SIG-M5 treated with dmso at 0.1 percent for 504 hours (cell line): ENCODE measurements around the gene GALNT13.

Experiments
- DNase-seq: peaks from one replicate; lab custom pipeline; 2025; ENCODE audit not compliant: unreplicated experiment; lab: John Stamatoyannopoulos, UW

The GALNT13 gene

GRCh38 chr2:153940511-153940910, 68.8 kb downstream of the GALNT13 start:
- DNase-seq = no peak

GRCh38 chr2:153944800-153945199, 73.1 kb downstream of the GALNT13 start:
- no peak for DNase-seq

GRCh38 chr2:153946036-153946435, 74.3 kb downstream of the GALNT13 start:
- no peak for DNase-seq

- no peak for DNase-seq
Observed at GRCh38 chr2:153953761-153954160, 82.0 kb downstream of the GALNT13 start.

- DNase-seq = no peak
Observed at GRCh38 chr2:153963256-153963655, 91.5 kb downstream of the GALNT13 start.

- DNase-seq = no peak
Observed at GRCh38 chr2:153967248-153967973, 95.7 kb downstream of the GALNT13 start.

- no peak for DNase-seq
Observed at GRCh38 chr2:153971250-153971649, 99.5 kb downstream of the GALNT13 start.

- no peak for DNase-seq
Observed at GRCh38 chr2:153971855-153972254, 100.1 kb downstream of the GALNT13 start.

GRCh38 chr2:153972412-153972811, 100.7 kb downstream of the GALNT13 start:
- no peak for DNase-seq

GRCh38 chr2:153986488-153987229, 114.9 kb downstream of the GALNT13 start:
- DNase-seq = no peak

- DNase-seq = no peak
Observed at GRCh38 chr2:153990771-153991170, 119.0 kb downstream of the GALNT13 start.

- DNase-seq = no peak
Observed at GRCh38 chr2:154013514-154013913, 141.8 kb downstream of the GALNT13 start.

- no peak for DNase-seq
Observed at GRCh38 chr2:154015233-154015632, 143.5 kb downstream of the GALNT13 start.

GRCh38 chr2:154029504-154029903, 157.8 kb downstream of the GALNT13 start:
- DNase-seq = no peak

GRCh38 chr2:154032220-154032619, 160.5 kb downstream of the GALNT13 start:
- DNase-seq = peak; percentile 11

GRCh38 chr2:154046493-154046892, 174.8 kb downstream of the GALNT13 start:
- DNase-seq = no peak

GRCh38 chr2:154048905-154049304, 177.2 kb downstream of the GALNT13 start:
- DNase-seq = no peak

GRCh38 chr2:154049561-154049960, 177.8 kb downstream of the GALNT13 start:
- no peak for DNase-seq

GRCh38 chr2:154067124-154067523, 195.4 kb downstream of the GALNT13 start:
- no peak for DNase-seq

- DNase-seq = no peak
Observed at GRCh38 chr2:154078926-154079325, 207.2 kb downstream of the GALNT13 start.

- DNase-seq = no peak
Observed at GRCh38 chr2:154092571-154092970, 220.8 kb downstream of the GALNT13 start.

GRCh38 chr2:154093856-154094255, 222.1 kb downstream of the GALNT13 start:
- no peak for DNase-seq
